ENCODE results near the gene NCL. TPM values are rescaled to one million over a fixed set of nuclear protein-coding genes. Genes with fewer than 3 reads are reported as not detected.

Gene NCL
- total and polyA plus RNA-seq, 2 of the 13 experiments (the other 11 are each of a cell fraction or from before 2014, with no cell fraction given): 105 to 779 TPM

GRCh38 chr2:231482806-231483391, 18.6 kb upstream of the NCL start (continued):
- no peak for TF ChIP-seq AHDC1 (CRISPR knock-in tag; IDR thresholded peaks at IDR 0.05; ENCODE audit: borderline replicate concordance)
- TF ChIP-seq ZNF451 (CRISPR knock-in tag; IDR thresholded peaks at IDR 0.05): 0 out of 2 replicates have a peak, but pooled peaks have one; percentile 61
- TF ChIP-seq, protein P1, sequence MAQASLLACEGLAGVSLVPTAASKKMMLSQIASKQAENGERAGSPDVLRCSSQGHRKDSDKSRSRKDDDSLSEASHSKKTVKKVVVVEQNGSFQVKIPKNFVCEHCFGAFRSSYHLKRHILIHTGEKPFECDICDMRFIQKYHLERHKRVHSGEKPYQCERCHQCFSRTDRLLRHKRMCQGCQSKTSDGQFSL (CRISPR knock-in tag; IDR thresholded peaks at IDR 0.05): no peak; the same call in 1 of the 2 replicates
- TF ChIP-seq SOX13 (IDR thresholded peaks at IDR 0.05): no peak
- peak in 1 of 2 experiments; percentile 12; a peak in 1 of 4 replicates for TF ChIP-seq SOX13 (CRISPR knock-in tag; conservative IDR thresholded peaks at IDR 0.05 in 1 of 2, IDR thresholded peaks at IDR 0.05 in 1 of 2)
- peak; percentile 35; the same call in 1 of the 2 replicates for TF ChIP-seq ZNF350 (CRISPR knock-in tag; IDR thresholded peaks at IDR 0.05; ENCODE audit: borderline replicate concordance, low read depth)
- no peak for TF ChIP-seq ZNF577 (CRISPR knock-in tag; IDR thresholded peaks at IDR 0.05; ENCODE audit: borderline replicate concordance, low read depth)
- peak; percentile 76 for TF ChIP-seq HNRNPL (IDR thresholded peaks at IDR 0.05; ENCODE audit: low read depth, low read length)
- no peak for TF ChIP-seq ZNF18 (CRISPR knock-in tag; IDR thresholded peaks at IDR 0.05; ENCODE audit: insufficient replicate concordance)
- 0 out of 2 replicates have a peak, but pooled peaks have one; percentile 26 for TF ChIP-seq MED1 (CRISPR knock-in tag; IDR thresholded peaks at IDR 0.05)
- TF ChIP-seq, protein P2, sequence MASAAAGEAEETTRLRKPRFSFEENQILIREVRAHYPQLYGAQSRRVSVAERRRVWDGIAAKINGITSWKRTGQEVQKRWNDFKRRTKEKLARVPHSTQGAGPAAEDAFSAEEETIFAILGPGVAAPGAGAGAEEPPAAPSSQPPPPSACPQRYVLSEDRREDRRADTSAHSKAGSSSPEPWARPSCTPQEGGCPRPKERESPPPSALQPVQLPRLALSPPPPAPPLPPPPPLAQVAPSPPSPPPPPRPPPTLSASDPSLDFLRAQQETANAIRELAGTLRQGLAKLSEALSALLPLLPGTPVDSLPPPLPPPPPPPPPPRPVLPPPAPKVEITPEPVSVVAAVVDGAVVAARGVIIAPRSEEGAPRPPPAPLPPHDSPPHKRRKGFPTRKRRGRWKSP (CRISPR knock-in tag; IDR thresholded peaks at IDR 0.05): no peak
- TF ChIP-seq ZNF274 (CRISPR knock-in tag; IDR thresholded peaks at IDR 0.05): peak; percentile 70
- TF ChIP-seq ZC3H13 (CRISPR knock-in tag; IDR thresholded peaks at IDR 0.05): no peak
- peak; percentile 37; the same call in 1 of the 2 replicates for TF ChIP-seq ZMYM3 (CRISPR knock-in tag; IDR thresholded peaks at IDR 0.05)
- TF ChIP-seq GMEB1 (CRISPR knock-in tag; IDR thresholded peaks at IDR 0.05; ENCODE audit: borderline replicate concordance): peak; percentile 22; the same call in 1 of the 2 replicates
- peak; percentile 68; the same call in 1 of the 2 replicates for TF ChIP-seq MAF1 (CRISPR knock-in tag; IDR thresholded peaks at IDR 0.05; ENCODE audit: borderline replicate concordance)
- TF ChIP-seq ZNF782 (CRISPR knock-in tag; IDR thresholded peaks at IDR 0.05; ENCODE audit: borderline replicate concordance): peak; percentile 34; the same call in 1 of the 2 replicates
- TF ChIP-seq ZNF343 (CRISPR knock-in tag; IDR thresholded peaks at IDR 0.05): peak; percentile 78; the same call in 1 of the 2 replicates

Data from HepG2 (cell line).